ENCODE results near the gene ELMOD1.

GRCh38 chr11:107676336-107677057 lies 85.5 kb downstream of the ELMOD1 start:
- no peak for TF ChIP-seq POLR2A (IDR thresholded peaks at IDR 0.05; ENCODE audit: low read depth, low read length)
- TF ChIP-seq PAX5 (IDR thresholded peaks at IDR 0.05; ENCODE audit: insufficient read depth, low read length, severe bottlenecking), result no peak
- no peak for TF ChIP-seq POLR2AphosphoS5 (IDR thresholded peaks at IDR 0.05; ENCODE audit: low read depth, low read length)
- TF ChIP-seq TAF1 (IDR thresholded peaks at IDR 0.05; ENCODE audit: low read depth, low read length), result no peak
